Measurements from ENCODE around the gene BTBD10.

The BTBD10 gene

DNA sequence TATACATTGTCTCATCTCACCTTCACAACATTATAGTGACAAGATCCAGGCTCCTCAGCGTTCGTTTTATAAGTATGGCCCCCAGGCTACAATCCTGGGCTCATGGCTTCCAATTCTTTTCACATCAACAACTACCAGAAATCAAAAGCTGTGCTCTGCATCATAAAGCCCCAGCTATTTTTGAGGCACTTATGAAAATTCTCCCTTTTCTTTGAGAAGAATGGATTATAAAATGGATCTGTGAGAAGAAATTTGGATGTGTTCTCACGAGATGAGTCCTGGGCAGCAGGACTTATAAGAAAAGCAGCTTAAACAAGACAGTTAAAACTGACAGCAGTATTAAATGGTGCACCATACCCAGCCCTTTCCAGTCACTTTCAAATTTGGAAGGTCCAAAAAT, 80.3 kb downstream of the BTBD10 start:
- Mint-ChIP-seq H3K36me3 (ENCODE audit: low read depth) (peaks cover 31% of the 10 kb centered on the region), H3K9me3 (no peaks in the 10 kb centered on the region), H3K27me3 (ENCODE audit: low read depth) (no peaks in the 10 kb centered on the region), H3K4me3 (no peak overlapping the region), H3K4me1 (no peaks in the 10 kb centered on the region), H3K27ac (no peak overlapping the region)
- TF ChIP-seq, protein P1, sequence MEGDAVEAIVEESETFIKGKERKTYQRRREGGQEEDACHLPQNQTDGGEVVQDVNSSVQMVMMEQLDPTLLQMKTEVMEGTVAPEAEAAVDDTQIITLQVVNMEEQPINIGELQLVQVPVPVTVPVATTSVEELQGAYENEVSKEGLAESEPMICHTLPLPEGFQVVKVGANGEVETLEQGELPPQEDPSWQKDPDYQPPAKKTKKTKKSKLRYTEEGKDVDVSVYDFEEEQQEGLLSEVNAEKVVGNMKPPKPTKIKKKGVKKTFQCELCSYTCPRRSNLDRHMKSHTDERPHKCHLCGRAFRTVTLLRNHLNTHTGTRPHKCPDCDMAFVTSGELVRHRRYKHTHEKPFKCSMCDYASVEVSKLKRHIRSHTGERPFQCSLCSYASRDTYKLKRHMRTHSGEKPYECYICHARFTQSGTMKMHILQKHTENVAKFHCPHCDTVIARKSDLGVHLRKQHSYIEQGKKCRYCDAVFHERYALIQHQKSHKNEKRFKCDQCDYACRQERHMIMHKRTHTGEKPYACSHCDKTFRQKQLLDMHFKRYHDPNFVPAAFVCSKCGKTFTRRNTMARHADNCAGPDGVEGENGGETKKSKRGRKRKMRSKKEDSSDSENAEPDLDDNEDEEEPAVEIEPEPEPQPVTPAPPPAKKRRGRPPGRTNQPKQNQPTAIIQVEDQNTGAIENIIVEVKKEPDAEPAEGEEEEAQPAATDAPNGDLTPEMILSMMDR (IDR thresholded peaks at IDR 0.05; ENCODE audit: unreplicated experiment in 3 of 3) = no peak

- H3K27ac Mint-ChIP-seq = no peak overlapping the region
- H3K4me3 Mint-ChIP-seq = no peak overlapping the region
- H3K36me3 Mint-ChIP-seq (ENCODE audit: low read depth) = peaks cover 35% of the 10 kb centered on the region
- H3K4me1 Mint-ChIP-seq = no peaks in the 10 kb centered on the region
- no peaks in the 10 kb centered on the region for H3K27me3 Mint-ChIP-seq (ENCODE audit: low read depth)
- TF ChIP-seq, protein P1 (IDR thresholded peaks at IDR 0.05; ENCODE audit: unreplicated experiment in 3 of 3) = no peak
- H3K9me3 Mint-ChIP-seq = no peaks in the 10 kb centered on the region
Measured at GRCh38 chr11:13380731-13381130, 82.3 kb downstream of the BTBD10 start.

- Mint-ChIP-seq H3K27me3 (ENCODE audit: low read depth) (no peaks in the 10 kb centered on the region), H3K4me1 (no peaks in the 10 kb centered on the region), H3K4me3 (no peak overlapping the region), H3K9me3 (no peaks in the 10 kb centered on the region), H3K27ac (no peak overlapping the region), H3K36me3 (ENCODE audit: low read depth) (peaks cover 45% of the 10 kb centered on the region)
- TF ChIP-seq, protein P1 (IDR thresholded peaks at IDR 0.05; ENCODE audit: unreplicated experiment in 3 of 3) = no peak
Measured at GRCh38 chr11:13378316-13378715, 84.7 kb downstream of the BTBD10 start.

- Mint-ChIP-seq H3K4me3 (no peak overlapping the region), H3K36me3 (ENCODE audit: low read depth) (peaks cover 32% of the 10 kb centered on the region), H3K9me3 (no peaks in the 10 kb centered on the region), H3K27ac (no peak overlapping the region), H3K27me3 (ENCODE audit: low read depth) (no peaks in the 10 kb centered on the region), H3K4me1 (no peaks in the 10 kb centered on the region)
- TF ChIP-seq, protein P1 (IDR thresholded peaks at IDR 0.05; ENCODE audit: unreplicated experiment in 3 of 3) = no peak
Measured at GRCh38 chr11:13376838-13377237, 86.2 kb downstream of the BTBD10 start.

DNA sequence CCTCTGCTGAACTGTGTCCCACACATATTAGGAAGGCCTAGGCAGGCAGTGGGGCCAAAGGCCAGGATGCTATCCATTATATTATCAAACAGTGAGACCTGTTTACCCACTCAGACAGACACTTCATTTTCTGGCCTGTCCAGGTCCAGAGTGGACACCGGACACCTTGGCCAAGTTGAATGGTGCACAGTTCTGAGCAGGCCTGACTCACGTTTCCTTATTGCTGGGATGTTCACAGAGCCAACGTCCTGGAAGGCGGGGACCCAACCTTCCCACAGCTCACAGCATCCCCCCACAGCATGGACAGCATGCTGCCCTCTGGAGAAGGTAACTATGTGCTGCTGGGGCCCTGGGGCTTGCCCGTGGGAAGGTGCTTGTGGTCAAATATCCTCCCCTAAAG, 86.6 kb downstream of the BTBD10 start:
- TF ChIP-seq, protein P1 (IDR thresholded peaks at IDR 0.05; ENCODE audit: unreplicated experiment in 3 of 3) = no peak
- no peaks in the 10 kb centered on the region for H3K4me1 Mint-ChIP-seq
- peaks cover 30% of the 10 kb centered on the region for H3K36me3 Mint-ChIP-seq (ENCODE audit: low read depth)
- H3K27ac Mint-ChIP-seq = no peak overlapping the region
- H3K4me3 Mint-ChIP-seq = no peak overlapping the region
- no peaks in the 10 kb centered on the region for H3K27me3 Mint-ChIP-seq (ENCODE audit: low read depth)
- H3K9me3 Mint-ChIP-seq = no peaks in the 10 kb centered on the region

GRCh38 chr11:13375798-13376197, 87.2 kb downstream of the BTBD10 start:
- Mint-ChIP-seq H3K27me3 (ENCODE audit: low read depth) (no peaks in the 10 kb centered on the region), H3K4me1 (no peaks in the 10 kb centered on the region), H3K4me3 (no peak overlapping the region), H3K9me3 (no peaks in the 10 kb centered on the region), H3K36me3 (ENCODE audit: low read depth) (peaks cover 24% of the 10 kb centered on the region), H3K27ac (no peak overlapping the region)
- TF ChIP-seq, protein P1 (IDR thresholded peaks at IDR 0.05; ENCODE audit: unreplicated experiment in 3 of 3) = no peak
